Measurements from ENCODE around the gene HADHB.
A peak's percentile ranks its signal among the peaks of the same experiment; 100 is the strongest.
"Not testable (repeated sequence)": the region's sequence is repeated elsewhere in the genome, so short reads cannot be mapped to it uniquely, and the experiment has no call there.

The HADHB gene

DNA sequence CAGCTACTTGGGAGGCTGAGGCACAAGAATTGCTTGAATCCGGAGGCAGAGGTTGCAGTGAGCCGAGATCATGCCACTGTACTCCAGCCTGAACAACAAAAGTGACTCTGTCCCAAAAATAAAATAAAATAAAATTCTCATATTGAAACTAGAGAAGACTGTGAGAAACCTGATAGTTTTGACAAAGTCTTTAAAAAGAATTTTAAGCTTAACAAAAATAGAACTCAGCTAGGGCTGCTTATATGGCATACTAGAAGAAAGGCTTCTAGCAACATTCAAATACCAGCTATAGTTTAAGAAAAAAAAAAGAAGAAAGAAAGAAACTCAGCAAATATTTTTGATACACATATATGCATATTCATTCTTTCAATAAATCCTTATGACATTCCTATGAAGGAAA is 13.9 kb upstream of the HADHB start:
- Mint-ChIP-seq H3K4me1 (no peaks in the 10 kb centered on the region), H3K9me3 (no peaks in the 10 kb centered on the region), H3K27ac (no peak overlapping the region), H3K4me3 (no peak overlapping the region), H3K36me3 (peaks cover 100% of the 10 kb centered on the region)
- no peak for ATAC-seq
- no peak for DNase-seq (ENCODE audit: low spot score in 2 of 2)

DNA sequence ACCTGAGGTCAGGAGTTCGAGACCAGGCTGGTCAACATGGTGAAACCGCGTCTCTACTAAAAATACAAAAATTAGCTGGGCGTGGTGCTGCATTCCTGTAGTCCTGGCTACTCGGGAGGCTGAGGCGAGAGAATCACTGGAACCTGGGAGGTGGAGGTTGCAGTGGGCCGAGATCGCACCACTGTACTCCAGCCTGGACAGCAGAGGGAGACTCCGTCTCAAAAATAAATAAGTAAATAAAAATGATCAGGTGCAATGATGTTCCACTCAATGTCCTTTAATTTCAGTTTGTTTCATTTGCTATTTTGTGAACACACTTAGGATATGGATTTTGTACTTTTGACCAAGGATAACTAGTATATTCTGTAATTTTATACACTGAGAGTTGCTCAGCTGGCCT is 9.7 kb upstream of the HADHB start:
- DNase-seq (ENCODE audit: low spot score in 2 of 2) (no peak), ATAC-seq (no peak)
- H3K9me3 Mint-ChIP-seq, result no peaks in the 10 kb centered on the region
- no peak overlapping the region for H3K27ac Mint-ChIP-seq
- H3K36me3 Mint-ChIP-seq, result peaks cover 92% of the 10 kb centered on the region
- H3K4me3 Mint-ChIP-seq, result no peak overlapping the region
- H3K4me1 Mint-ChIP-seq, result peaks cover 11% of the 10 kb centered on the region

DNA sequence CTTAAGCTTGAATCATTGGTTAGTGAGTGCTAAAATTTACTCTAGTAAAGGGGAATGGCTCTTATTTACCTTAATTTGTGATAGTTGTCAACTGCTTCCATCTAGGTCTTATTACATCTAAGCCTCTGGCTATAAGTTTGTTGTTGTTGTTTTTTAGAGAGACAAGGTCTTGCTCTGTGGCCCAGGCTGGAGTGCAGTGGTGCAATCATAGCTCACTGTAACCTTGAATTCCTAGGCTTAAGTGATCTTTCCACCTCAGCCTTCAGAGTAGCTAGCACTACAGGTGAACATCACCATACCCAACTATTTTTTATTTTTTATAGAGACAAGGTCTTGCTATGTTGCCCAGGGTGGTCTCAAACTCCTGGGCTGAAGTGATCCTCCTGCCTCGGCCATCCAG is 6.9 kb upstream of the HADHB start:
- H3K36me3 Mint-ChIP-seq, result peaks cover 68% of the 10 kb centered on the region
- peaks cover 30% of the 10 kb centered on the region for H3K4me1 Mint-ChIP-seq
- no peaks in the 10 kb centered on the region for H3K9me3 Mint-ChIP-seq
- no peak for DNase-seq (ENCODE audit: low spot score in 2 of 2)
- H3K4me3 Mint-ChIP-seq, result no peak overlapping the region
- ATAC-seq, result no peak
- H3K27ac Mint-ChIP-seq, result no peak overlapping the region

DNA sequence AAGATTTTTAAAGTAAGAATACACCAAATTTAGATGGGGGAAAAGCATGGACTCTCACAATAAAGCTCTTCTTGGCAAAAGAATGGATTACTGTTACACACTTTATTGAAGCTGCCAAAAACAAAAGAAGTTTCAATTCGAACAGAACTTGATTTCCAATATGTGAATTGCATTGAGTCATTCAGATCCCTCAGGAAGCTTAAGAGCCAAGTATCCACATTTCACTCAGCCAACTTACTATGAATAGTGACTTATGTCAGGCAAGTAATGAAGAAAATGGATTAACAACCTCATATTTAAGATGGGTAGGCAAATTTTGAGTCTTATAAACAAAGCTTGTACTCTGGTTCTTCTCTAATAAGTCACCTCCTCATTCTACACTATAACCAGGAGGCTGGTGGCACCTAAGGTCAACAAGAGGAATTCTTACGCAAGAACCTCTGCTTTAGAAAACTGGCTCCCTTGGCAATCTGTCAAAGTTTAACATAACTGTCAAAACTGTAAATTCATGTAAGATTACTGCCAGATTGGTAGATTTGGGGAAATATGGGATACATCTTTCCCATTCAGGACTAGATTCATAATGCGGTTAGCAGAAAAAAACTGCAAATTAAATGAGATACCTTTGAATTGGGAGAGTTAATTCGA is 6.3 kb upstream of the HADHB start:
- Mint-ChIP-seq H3K9me3 (no peaks in the 10 kb centered on the region), H3K4me1 (peaks cover 36% of the 10 kb centered on the region), H3K27ac (no peak overlapping the region), H3K4me3 (no peak overlapping the region), H3K36me3 (peaks cover 68% of the 10 kb centered on the region)
- ATAC-seq, result no peak
- DNase-seq (ENCODE audit: low spot score in 2 of 2), result no peak

DNA sequence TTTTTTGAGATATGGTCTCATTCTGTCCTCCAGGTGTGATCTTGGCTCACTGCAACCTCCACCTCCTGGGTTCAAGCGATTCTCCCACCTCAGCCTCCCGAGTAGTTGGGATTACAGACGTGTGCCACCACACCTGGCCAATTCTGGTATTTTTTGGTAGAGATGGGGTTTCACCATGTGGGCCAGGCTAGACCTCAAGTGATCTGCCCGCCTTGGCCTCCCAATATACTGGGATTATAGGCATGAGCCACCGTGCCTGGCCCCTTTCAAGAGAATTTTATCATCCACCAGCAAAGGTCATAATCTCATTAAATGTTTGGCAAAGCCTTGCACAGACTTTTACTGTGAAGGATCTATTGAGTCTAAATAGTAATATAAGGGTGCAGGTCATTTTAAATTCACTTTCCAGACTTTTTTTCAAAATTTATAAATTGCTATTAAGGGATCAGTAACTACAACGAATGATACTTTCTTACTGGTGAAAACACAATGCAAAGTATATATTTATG is 2.8 kb upstream of the HADHB start:
- peaks cover 59% of the 10 kb centered on the region for H3K4me1 Mint-ChIP-seq
- peak overlapping the region; percentile 99 for H3K4me3 Mint-ChIP-seq
- H3K27ac Mint-ChIP-seq, result no peak overlapping the region
- no peak for ATAC-seq
- DNase-seq (ENCODE audit: low spot score in 2 of 2), result no peak
- no peaks in the 10 kb centered on the region for H3K9me3 Mint-ChIP-seq
- peaks cover 58% of the 10 kb centered on the region for H3K36me3 Mint-ChIP-seq

DNA sequence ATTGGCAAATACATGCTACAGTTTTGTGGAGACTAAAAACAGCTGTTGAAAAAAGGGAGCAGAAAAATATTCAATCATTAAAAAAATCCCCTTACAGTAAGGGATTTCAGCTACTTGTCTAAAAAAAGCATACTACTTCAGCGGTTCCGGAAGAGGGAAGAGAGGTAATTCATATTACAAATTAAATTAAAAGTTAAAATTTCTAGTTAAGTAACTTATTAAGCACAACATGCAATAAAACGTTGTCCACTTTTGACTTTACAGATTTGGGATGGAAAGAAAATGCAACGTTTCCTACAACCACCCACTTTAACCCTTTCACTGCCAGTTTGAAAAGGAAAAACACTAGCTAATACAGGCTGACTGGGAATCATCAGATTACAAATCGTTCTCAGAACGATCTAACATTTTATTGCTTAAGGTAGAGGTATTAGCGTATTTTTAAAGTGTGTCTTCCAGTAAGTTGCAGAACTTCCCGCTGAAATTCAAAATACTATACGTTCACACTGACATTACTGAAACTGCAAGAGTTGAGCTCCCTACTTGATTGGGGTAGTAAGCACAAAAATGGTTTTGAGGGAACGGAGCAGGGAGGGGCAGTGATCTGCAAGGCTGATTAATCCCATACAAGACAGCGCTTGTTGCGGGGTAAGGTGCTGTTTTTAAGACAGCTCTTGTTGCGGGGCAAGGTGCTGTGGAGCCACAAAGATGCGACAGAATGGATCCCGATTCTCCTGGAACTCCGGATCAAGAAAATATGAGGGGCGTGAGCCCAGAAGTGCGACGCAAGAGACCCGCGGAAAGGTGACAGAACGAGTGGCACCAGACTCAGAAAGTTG is 1.1 kb upstream of the HADHB start:
- ATAC-seq (no peak), DNase-seq (ENCODE audit: low spot score in 2 of 2) (no peak)
- H3K4me1 Mint-ChIP-seq, result peaks cover 62% of the 10 kb centered on the region
- peak overlapping the region; percentile 99 for H3K4me3 Mint-ChIP-seq
- H3K36me3 Mint-ChIP-seq, result peaks cover 41% of the 10 kb centered on the region
- H3K27ac Mint-ChIP-seq, result peak overlapping the region; percentile 100
- no peaks in the 10 kb centered on the region for H3K9me3 Mint-ChIP-seq

DNA sequence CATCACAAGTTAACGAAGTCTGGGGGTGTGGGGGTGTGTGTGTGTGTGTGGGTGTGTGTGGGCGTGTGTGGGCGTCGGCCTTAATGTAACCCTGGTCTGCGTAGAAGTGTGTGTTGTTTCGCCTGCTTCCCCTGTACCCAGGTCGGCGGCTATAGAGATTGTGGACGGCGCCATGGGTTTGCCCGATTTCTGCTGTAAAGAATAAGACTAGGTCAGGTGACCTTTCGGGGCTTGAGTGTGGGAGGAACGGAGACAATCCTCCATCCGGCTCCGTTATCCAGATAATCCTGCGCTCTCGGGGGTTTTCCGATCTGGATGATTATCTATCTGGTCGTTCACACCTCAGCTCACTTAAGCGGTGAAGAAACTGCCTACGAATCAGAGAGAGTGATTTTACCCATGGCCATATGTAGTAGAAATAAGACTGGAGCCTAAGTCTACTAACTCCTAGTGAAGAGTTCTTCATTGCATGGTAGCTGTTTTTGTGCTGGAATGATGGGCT is 543 bp downstream of the HADHB start:
- Mint-ChIP-seq H3K4me3 (peak overlapping the region; percentile 99), H3K4me1 (peaks cover 49% of the 10 kb centered on the region), H3K9me3 (no peaks in the 10 kb centered on the region), H3K27ac (peak overlapping the region; percentile 100), H3K36me3 (peaks cover 35% of the 10 kb centered on the region)
- ATAC-seq (peak; percentile 46), DNase-seq (ENCODE audit: low spot score in 2 of 2) (no peak)

DNA sequence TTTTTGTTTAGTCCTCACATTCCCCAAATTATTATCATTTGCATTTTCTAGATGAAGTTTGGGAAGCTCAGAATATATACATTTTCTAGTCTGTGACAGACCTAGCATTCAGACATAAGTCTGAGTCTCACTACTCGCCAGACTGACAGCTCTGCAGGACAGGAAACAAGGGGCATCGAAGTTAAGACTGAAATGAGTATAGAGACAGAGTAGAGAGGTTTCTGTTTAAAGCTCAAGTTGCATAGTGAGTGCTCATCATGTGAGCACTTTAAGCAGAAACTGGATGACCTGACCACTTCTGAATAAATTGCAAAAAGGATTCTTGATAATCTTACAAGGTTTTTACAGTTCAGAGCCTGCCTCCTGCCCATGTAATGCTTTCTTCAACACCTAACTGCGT is 1.1 kb downstream of the HADHB start:
- no peaks in the 10 kb centered on the region for H3K9me3 Mint-ChIP-seq
- H3K27ac Mint-ChIP-seq, result peak overlapping the region; percentile 100
- H3K4me3 Mint-ChIP-seq, result peak overlapping the region; percentile 99
- H3K36me3 Mint-ChIP-seq, result peaks cover 35% of the 10 kb centered on the region
- DNase-seq (ENCODE audit: low spot score in 2 of 2) (no peak), ATAC-seq (peak; percentile 76)
- H3K4me1 Mint-ChIP-seq, result peaks cover 44% of the 10 kb centered on the region

DNA sequence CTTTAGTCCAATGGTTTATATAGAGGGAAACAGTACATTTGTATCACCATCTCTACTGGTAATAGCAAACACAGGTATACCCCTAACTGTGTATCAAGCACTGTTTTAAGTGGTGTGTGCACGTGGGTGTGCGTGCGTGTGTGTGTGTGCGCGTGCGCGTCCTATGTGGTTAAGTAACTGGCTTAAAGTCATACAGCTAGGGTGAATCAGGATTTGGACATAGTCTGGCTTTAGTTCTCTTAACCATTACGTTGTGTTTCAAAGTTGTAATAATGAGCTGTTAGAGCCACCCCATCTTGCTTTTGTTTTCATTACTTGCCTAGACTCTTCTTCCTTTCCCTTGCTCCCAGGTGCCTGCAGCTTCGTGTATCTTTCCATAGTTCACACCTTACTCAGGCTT is 2.1 kb downstream of the HADHB start:
- no peak for ATAC-seq
- peaks cover 46% of the 10 kb centered on the region for H3K4me1 Mint-ChIP-seq

DNA sequence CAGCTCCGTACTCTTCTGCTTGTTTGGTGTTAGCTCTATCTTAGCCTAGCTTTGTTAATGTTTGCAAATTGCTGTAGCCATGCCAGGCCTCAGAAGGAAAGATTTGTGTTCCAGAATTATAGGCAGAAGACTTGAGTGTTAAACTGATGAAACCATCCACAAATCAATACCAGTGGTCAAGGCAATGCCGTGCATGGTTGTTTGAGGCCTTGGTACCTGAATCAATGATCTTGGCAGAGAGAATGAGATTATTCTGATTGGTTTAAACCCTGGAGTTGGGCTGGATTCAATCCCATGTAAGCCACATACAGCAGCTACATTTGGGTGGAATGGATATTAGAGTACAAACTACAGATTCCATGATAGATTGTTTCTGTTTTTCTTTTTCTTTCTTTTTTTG is 4.9 kb downstream of the HADHB start:
- no peak for DNase-seq (ENCODE audit: low spot score in 2 of 2)
- no peak overlapping the region for H3K4me3 Mint-ChIP-seq
- H3K36me3 Mint-ChIP-seq, result peaks cover 21% of the 10 kb centered on the region
- H3K4me1 Mint-ChIP-seq, result peaks cover 38% of the 10 kb centered on the region
- no peak for ATAC-seq
- H3K9me3 Mint-ChIP-seq, result no peaks in the 10 kb centered on the region
- no peak overlapping the region for H3K27ac Mint-ChIP-seq

More for the DNA sequence above, 2.1 kb downstream of the HADHB start:
- Mint-ChIP-seq H3K36me3 (peaks cover 35% of the 10 kb centered on the region), H3K9me3 (no peaks in the 10 kb centered on the region), H3K27ac (peak overlapping the region; percentile 58), H3K4me3 (peak overlapping the region; percentile 99)
- no peak for DNase-seq (ENCODE audit: low spot score in 2 of 2)

DNA sequence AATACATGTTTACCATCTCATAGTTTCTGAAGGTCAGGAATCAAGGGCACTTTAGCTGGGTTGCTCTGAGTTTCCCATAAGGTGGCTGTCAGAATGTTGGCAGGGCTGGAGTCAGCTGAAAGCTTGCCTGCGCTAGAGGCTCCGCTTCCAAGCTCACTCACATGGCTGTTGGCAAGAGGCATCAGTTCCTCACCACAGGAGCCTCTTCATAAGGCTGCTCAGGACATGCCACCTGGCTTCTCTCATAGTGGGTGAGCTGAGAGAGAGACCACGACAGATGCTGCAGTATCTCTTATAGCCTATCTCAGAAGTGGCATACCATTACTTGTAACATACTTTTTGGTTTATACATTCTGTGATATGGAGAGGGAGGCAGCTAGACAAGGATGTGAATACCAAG is 7.2 kb downstream of the HADHB start:
- ATAC-seq (no peak), DNase-seq (ENCODE audit: low spot score in 2 of 2) (no peak)
- peaks cover 28% of the 10 kb centered on the region for H3K36me3 Mint-ChIP-seq
- H3K4me3 Mint-ChIP-seq, result no peak overlapping the region
- no peaks in the 10 kb centered on the region for H3K9me3 Mint-ChIP-seq
- H3K27ac Mint-ChIP-seq, result no peak overlapping the region
- peaks cover 22% of the 10 kb centered on the region for H3K4me1 Mint-ChIP-seq

DNA sequence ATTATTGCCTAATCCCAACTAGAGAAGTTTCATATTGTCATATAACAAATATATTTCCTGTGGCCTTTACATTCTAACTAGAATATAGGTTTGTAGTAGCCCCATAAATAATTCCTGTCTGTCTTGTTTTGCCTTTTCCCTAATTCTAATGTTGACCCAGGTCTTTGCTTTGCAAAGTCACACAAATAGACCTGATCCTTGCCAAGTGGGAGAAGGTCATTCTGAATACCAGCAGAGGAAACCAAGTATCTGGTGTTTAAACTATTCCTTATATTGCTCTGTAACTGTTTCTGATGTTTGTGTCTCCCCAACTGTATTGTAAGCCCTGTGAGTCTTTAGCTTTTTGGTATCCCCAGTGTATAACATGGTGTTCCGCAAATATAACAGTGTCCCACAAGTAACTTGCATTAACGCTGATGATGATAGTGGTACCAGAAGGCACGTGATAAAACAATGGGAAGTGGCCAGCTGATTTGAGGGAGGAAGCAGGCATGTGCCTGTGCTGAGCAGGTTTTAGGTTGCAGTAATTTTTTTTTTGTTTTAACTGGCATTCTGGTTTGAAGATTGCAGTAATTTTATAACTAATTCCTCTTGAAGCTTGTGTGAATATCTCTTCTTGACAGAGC is 11.1 kb downstream of the HADHB start:
- Mint-ChIP-seq H3K4me1 (peaks cover 18% of the 10 kb centered on the region), H3K9me3 (no peaks in the 10 kb centered on the region), H3K27ac (no peak overlapping the region), H3K36me3 (peaks cover 60% of the 10 kb centered on the region), H3K4me3 (no peak overlapping the region)
- no peak for DNase-seq (ENCODE audit: low spot score in 2 of 2)
- ATAC-seq, result no peak

DNA sequence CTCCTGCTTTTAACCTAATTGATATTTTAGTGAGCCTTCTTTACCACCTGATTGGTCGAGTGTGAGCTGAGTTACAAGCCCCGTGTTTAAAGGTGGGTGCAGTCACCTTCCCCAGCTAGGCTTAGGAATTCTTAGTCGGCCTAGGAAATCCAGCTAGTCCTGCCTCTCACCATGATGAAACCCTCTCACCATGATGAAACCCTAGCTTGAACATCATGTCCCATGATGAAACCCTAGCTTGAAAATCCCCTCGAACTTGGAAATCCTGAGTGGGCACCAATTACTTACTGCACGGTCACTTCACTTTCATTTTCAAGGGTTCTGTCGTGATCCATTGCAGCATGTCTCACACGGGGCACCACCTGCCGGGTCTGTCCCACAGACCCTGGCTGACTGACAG is 14.1 kb downstream of the HADHB start:
- peaks cover 77% of the 10 kb centered on the region for H3K36me3 Mint-ChIP-seq
- not testable (repeated sequence) for H3K4me3 Mint-ChIP-seq; ATAC-seq; DNase-seq (ENCODE audit: low spot score in 2 of 2); H3K27ac Mint-ChIP-seq; H3K9me3 Mint-ChIP-seq; H3K4me1 Mint-ChIP-seq

DNA sequence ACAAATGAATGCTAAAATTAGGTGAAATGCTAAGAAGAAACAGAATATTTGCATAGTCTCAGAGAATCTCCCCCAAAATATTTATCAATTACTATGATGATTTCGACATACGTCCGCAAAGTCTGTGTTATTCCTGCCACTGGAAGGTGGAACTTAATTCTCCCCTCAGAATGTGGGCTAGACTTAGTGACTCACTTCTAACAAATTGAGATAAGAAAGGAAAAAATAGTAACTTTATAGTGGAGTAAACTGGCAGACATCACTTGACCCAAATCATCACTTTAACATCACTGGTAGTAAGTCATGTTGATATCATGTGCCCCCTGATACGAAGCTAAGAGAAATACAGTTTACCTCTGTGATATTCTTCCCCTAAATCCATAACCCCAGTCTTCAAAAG is 23.5 kb downstream of the HADHB start:
- Mint-ChIP-seq H3K36me3 (peaks cover 63% of the 10 kb centered on the region), H3K9me3 (no peaks in the 10 kb centered on the region), H3K27ac (no peak overlapping the region), H3K4me1 (peaks cover 5% of the 10 kb centered on the region), H3K4me3 (no peak overlapping the region)
- ATAC-seq (no peak), DNase-seq (ENCODE audit: low spot score in 2 of 2) (no peak)

DNA sequence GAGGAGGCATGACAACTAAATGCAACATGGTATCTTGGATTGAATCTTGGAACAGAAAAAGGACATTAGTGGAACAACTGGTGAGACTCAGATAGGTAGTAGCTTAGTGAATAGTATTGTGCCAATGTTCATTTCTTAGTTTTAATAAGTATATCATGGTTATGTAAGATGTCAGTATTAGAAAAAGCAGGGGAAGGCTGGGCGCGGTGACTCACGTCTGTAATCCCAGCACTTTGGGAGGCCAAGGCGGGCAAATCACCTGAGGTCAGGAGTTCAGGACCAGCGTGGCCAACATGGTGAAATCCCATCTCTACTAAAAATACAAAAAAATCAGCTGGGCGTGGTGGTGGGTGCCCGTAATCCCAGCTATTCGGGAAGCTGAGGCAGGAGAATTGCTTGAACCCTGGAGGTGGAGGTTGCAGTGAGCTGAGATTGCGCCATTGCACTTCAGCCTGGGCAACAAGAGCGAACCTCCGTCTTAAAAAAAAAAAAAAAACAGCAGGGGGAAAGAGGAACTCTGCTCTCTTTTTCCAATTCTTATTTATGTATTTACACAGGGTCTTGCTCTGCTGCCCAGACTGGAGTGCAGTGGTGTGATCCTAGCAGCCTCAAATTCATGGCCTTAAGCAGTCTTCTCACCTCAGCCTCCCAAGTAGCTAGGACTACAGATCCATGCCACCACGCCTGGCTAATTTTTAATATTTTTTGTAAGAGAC is 24.1 kb downstream of the HADHB start:
- not testable (repeated sequence) for H3K27ac Mint-ChIP-seq, H3K4me3 Mint-ChIP-seq
- H3K36me3 Mint-ChIP-seq, result peaks cover 63% of the 10 kb centered on the region

More for the DNA sequence above, 24.1 kb downstream of the HADHB start:
- H3K4me1 Mint-ChIP-seq; DNase-seq (ENCODE audit: low spot score in 2 of 2); H3K9me3 Mint-ChIP-seq; ATAC-seq: not testable (repeated sequence)

All from stimulated activated effector memory CD8-positive, alpha-beta T cell treated with anti-CD3 and anti-CD28 coated beads, Interleukin-12 subunit alpha, Interleukin-12 subunit beta, amount 100 ng/mL, for 72 hours (primary cell).